AG09309 (cell line): ENCODE measurements around the gene LITAFD.
"Not testable (repeated sequence)": the region's sequence is repeated elsewhere in the genome, so short reads cannot be mapped to it uniquely, and the experiment has no call there.

Source experiments
- DNase-seq: peaks from one replicate; pipeline ENCODE4 v3.0.0-alpha.2; 2010; ENCODE audit warnings: low read depth
- H3K4me3 ChIP-seq: 2 replicates; pipeline ENCODE4 v1.5.1; 2011; ENCODE audit warnings: mild to moderate bottlenecking, low read depth, low read length, moderate library complexity; ENCODE audit not compliant: control insufficient read depth
- CTCF ChIP-seq: IDR thresholded peaks from 2 replicates; pipeline ENCODE4 v1.5.1; 2011; ENCODE audit warnings: mild to moderate bottlenecking, low read depth, low read length, inconsistent platforms; ENCODE audit not compliant: insufficient read depth, control insufficient read depth; ENCODE audit errors: missing control alignments

Gene LITAFD

DNA sequence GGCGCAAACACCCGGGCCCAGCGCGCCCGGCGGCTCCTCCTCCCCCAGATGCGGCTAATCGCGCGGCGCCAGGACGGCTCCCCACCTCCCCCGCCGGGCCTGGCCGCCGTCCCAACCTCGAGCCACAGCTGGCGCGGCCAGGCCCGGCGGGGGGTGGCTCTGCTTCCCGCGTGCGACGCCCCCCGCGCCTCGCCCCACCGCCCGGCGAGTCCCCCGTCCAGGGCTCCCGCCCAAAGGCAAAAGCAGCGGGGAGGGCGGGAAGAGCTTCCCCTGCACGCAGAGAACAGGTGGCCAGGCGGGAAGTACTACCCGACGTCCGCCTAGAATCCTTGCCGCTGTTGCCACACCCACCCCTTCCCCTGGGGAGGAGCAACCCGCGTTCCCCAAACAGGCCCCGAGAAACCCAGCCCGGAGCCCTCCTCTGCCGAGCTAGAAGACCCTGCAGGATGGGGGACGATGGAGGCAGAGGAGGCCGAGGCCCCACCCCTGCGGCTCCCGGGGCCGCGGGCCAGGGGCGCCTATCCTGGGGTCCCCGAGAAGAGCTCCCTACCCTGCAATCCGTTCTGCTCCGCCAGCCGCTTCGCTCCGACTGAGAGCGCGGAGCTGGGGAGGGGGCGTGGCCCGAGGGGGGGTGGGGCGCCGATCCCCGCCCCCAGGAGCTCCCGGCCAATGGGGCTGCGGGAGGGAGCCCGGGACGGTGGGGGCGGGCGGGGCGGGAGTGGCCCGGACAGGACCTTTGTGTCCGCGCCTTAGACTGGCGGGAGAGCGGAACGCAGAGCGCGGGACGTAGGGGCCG, 13.5 kb upstream of the LITAFD start, which contains the start of gene CARHSP1:
CARHSP1 (minus strand) TSS at position 591 of the 796 bp plus-strand sequence. CDS start 9,678 bp downstream, outside the sequence.
- TF ChIP-seq CTCF: no peak
- H3K4me3 ChIP-seq: peak within 1 kb of the TSS; percentile 91
- DNase-seq: no peak

DNA sequence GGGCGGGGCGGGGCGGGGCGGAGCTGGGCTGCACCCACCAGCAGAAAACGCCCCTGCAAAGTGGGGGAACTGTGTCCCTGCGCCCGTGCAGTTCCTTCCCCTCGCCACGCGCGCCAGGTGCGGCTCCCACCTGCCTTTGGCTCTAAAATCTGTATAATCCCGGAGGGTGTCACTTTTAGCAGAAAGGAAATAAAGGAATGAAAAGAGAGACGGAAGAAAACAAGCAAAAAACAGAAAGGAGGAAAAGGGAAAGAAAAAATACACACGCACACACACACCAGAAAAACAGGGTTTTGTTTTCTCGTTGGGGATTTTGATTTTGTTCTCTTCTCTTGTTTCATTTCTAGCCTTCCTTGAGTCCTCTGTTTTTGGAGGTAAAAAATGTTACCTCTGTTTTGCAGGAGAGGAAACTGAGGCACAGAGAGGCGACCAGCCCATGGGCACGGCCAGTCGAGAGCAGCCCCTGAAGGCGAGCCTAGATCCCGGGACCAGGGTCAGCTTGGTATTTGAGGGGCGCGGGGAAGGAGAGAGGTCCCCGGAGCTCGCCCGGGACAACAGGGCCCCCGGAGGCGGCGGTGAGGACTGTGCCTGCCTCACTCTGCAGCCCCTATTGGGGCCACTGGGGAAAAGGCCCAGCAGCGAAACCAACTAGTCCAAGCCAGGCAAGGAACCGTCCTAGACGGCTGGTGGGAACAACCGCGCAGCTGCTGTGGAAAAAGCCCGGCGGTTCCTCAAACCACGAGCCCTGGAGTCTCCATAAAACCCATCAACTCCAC, 12.8 kb upstream of the LITAFD start:
- no peak for DNase-seq
- peak overlapping the region; percentile 44 for H3K4me3 ChIP-seq
- TF ChIP-seq CTCF: no peak

GRCh38 chr16:8869988-8870241, 12.2 kb upstream of the LITAFD start:
- not testable (repeated sequence) for DNase-seq

DNA sequence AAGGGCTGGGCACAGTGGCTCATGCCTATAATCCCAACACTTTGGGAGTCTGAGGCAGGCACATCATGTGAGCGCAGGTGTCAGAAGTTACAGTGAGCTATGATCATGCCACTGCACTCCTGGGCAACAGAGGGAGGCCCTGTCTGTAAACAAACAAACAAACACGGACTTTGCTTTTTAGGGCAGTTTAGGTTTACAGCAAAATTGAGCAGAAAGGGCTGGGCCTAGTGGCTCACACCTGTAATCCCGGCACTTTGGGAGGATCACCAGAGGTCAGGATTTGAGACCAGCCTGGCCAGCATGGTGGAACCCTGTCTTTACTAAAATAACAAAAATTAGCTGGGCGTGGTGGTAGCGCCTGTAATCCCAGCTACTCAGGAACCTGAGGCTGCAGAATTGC, 10.1 kb upstream of the LITAFD start:
- no peak for TF ChIP-seq CTCF
- DNase-seq: no peak
- no peak overlapping the region for H3K4me3 ChIP-seq

More at GRCh38 chr16:8869988-8870241, 12.2 kb upstream of the LITAFD start:
- not testable (repeated sequence) for H3K4me3 ChIP-seq

GRCh38 chr16:8872967-8873865, 8.9 kb upstream of the LITAFD start:
- TF ChIP-seq CTCF: peak; percentile 5
- DNase-seq: no peak
- H3K4me3 ChIP-seq: no peak overlapping the region

DNA sequence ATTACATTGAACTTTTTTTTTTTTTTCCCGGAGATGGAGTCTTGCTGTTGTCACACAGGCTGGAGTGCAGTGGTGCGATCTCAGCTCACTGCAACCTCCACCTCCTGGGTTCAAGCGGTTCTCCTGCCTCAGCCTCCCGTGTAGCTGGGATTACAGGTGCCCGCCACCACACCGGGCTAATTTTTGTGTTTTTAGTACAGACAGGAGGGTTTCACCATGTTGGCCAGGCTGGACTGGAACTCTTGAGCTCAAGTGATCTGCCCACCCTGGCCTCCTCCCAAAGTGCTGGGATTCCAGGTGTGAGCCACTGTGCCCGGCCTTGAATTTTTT, 8.3 kb upstream of the LITAFD start:
- not testable (repeated sequence) for DNase-seq, H3K4me3 ChIP-seq

DNA sequence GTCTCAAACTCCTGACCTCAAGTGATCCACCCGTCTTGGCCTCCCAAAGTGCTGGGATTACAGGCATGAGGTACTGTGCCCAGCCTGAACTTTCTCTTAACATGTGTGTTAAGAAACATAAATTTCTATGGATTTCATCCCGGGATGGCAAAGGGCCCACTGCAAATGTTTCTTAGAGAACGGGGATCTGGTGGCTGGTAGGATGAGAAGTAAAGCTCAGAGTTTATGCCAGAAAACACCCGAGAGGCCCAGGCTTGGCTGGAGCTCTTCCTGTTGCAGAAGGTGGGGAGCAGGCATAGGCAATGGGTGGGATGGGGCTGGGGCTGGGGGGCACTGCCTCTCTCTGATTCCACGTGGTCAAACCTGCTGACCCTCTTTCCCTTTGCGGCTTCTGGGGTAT, 7.8 kb upstream of the LITAFD start:
- no peak for TF ChIP-seq CTCF
- no peak overlapping the region for H3K4me3 ChIP-seq
- no peak for DNase-seq

GRCh38 chr16:8875317-8875716, 6.8 kb upstream of the LITAFD start:
- H3K4me3 ChIP-seq: not testable (repeated sequence)

More at GRCh38 chr16:8875317-8875716, 6.8 kb upstream of the LITAFD start:
- DNase-seq: not testable (repeated sequence)
